ENCODE results near the gene KCNQ5. TPM values are rescaled to one million over a fixed set of nuclear protein-coding genes. Genes with fewer than 3 reads are reported as not detected.

Gene KCNQ5
- total RNA-seq, 1 experiment from 2014 or later: not detected

DNA sequence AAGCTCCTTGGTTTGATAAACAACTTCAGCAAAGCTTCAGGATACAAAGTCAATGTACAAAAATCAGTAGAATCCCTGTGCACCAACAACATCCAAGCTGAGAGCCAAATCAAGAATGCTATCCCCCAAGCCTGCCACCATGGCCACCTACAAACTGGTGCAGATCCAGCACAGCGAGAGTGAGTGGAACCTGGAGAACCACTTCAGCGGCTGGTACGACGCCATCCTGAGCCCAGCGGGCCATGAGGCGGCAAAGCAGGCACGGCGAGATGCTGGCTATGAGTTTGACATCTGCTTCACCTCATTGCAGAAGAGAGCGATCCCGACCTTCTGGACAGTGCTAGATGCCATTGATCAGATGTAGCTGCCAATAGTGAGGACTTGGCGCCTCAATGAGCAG lies 433.1 kb downstream of the KCNQ5 start:
- H3K27ac ChIP-seq (ENCODE audit: low read depth, low read length): no peak overlapping the region
- intact Hi-C loops (cut with micrococcal nuclease): no loop called here
- BruUV-seq (replicated peaks): no TSS peak
- H4K20me1 ChIP-seq (ENCODE audit: insufficient read depth): no peaks in the 10 kb centered on the region
- no peak overlapping the region for H3K4me2 ChIP-seq (ENCODE audit: low read length)
- H3K79me2 ChIP-seq (ENCODE audit: insufficient read depth, low read length): no peaks in the 10 kb centered on the region
- TF ChIP-seq YY1 (IDR thresholded peaks at IDR 0.05; ENCODE audit: extremely low read depth, insufficient replicate concordance, low read depth, low read length): no peak
- no peak for TF ChIP-seq CEBPB (IDR thresholded peaks at IDR 0.05; ENCODE audit: low read depth)
- TF ChIP-seq CTCF (IDR thresholded peaks at IDR 0.05 in 2 of 3, conservative IDR thresholded peaks at IDR 0.05 in 1 of 3; ENCODE audit: borderline replicate concordance in 1 of 3, insufficient read depth in 1 of 3, low read depth in 2 of 3, low read length in 2 of 3): no peak
- TF ChIP-seq MAX (IDR thresholded peaks at IDR 0.05): no peak
- TF ChIP-seq ELF1 (IDR thresholded peaks at IDR 0.05; ENCODE audit: borderline replicate concordance, low read depth): no peak
- TF ChIP-seq ATF3 (IDR thresholded peaks at IDR 0.05): no peak
- no peak for TF ChIP-seq EZH2phosphoT487 (IDR thresholded peaks at IDR 0.05; ENCODE audit: borderline replicate concordance)
- no peak for TF ChIP-seq CBX3 (IDR thresholded peaks at IDR 0.05; ENCODE audit: low read depth)
- no peak for TF ChIP-seq SIN3A (IDR thresholded peaks at IDR 0.05; ENCODE audit: low read depth)
- TF ChIP-seq REST (IDR thresholded peaks at IDR 0.05; ENCODE audit: low read depth): no peak
- TF ChIP-seq ZFX (IDR thresholded peaks at IDR 0.05): no peak
- no peak for TF ChIP-seq POLR2A (IDR thresholded peaks at IDR 0.05; ENCODE audit: borderline replicate concordance, extremely low read depth, insufficient read depth, insufficient read length)
- no peak for TF ChIP-seq TCF7L2 (IDR thresholded peaks at IDR 0.05; ENCODE audit: borderline replicate concordance, extremely low read depth, insufficient read depth, insufficient read length)
- TF ChIP-seq SP1 (IDR thresholded peaks at IDR 0.05; ENCODE audit: low read depth): no peak
- no peak for TF ChIP-seq ZNF274 (IDR thresholded peaks at IDR 0.05; ENCODE audit: low read depth, low read length)
- no peak for TF ChIP-seq POLR2AphosphoS5 (IDR thresholded peaks at IDR 0.05; ENCODE audit: low read depth, low read length)
- TF ChIP-seq RAD21 (IDR thresholded peaks at IDR 0.05; ENCODE audit: low read depth): no peak
- TF ChIP-seq EGR1 (IDR thresholded peaks at IDR 0.05; ENCODE audit: low read depth): no peak
- peaks cover 54% of the 10 kb centered on the region for H3K27me3 ChIP-seq (ENCODE audit: insufficient read depth, low read length)
- ChIA-PET CTCF (no interaction called here), RAD21 (ENCODE audit: low non-redundant PET in 1 of 2, low total read pairs in 2 of 2, uncharacterized antibody in 2 of 2, unreplicated experiment in 2 of 2) (no interaction called here), POLR2A (no interaction called here)
- DNase-seq (ENCODE audit: low read depth, low spot score) (no peak), ATAC-seq (no peak)
- H2AFZ ChIP-seq (ENCODE audit: low read depth, low read length, poor library complexity, severe bottlenecking): no peak overlapping the region
- H3K36me3 ChIP-seq (ENCODE audit: control insufficient read depth in 1 of 2, insufficient read depth in 2 of 2, low read length in 2 of 2): no peaks in the 10 kb centered on the region
- no peak overlapping the region for H3K9ac ChIP-seq (ENCODE audit: low read length)
- H3K9me3 ChIP-seq (ENCODE audit: control insufficient read depth in 1 of 2, insufficient read depth in 1 of 2, low read depth in 1 of 2, low read length in 2 of 2): no peaks in the 10 kb centered on the region
- no peaks in the 10 kb centered on the region for H3K9me2 ChIP-seq (ENCODE audit: insufficient read depth)
- H3K4me3 ChIP-seq (replicated peaks in 1 of 2; ENCODE audit: low read depth in 1 of 2, low read length in 2 of 2): no peak overlapping the region
- no peaks in the 10 kb centered on the region for H3K4me1 ChIP-seq (ENCODE audit: control insufficient read depth in 1 of 2, insufficient read depth in 2 of 2, low read length in 2 of 2)

Data from HCT116 (cell line).